Chondrocyte (in vitro differentiated cells): Measurements from ENCODE around the gene SFMBT2. TPM values are rescaled to one million over a fixed set of nuclear protein-coding genes. Genes with fewer than 3 reads are reported as not detected.

Experiments used
- DNase-seq: peaks from one replicate; pipeline ENCODE4 v3.0.0; 2021; ENCODE audit warnings: mixed read lengths, low spot score
- H3K27ac Mint-ChIP-seq: one replicate; pipeline ENCODE4 v1.8.0; 2021; ENCODE audit warnings: mild to moderate bottlenecking, moderate library complexity, mixed read lengths; ENCODE audit not compliant: unreplicated experiment
- H3K27me3 Mint-ChIP-seq: 2 replicates; pipeline ENCODE4 v1.8.0; 2021; ENCODE audit warnings: low read depth, mixed read lengths
- H3K36me3 Mint-ChIP-seq: 2 replicates; pipeline ENCODE4 v1.8.0; 2021; ENCODE audit warnings: low read depth, mixed read lengths
- H3K4me1 Mint-ChIP-seq: 2 replicates; pipeline ENCODE4 v1.8.0; 2021; ENCODE audit warnings: low read depth, mild to moderate bottlenecking, mixed read lengths
- H3K4me3 Mint-ChIP-seq: one replicate; pipeline ENCODE4 v1.8.0; 2021; ENCODE audit warnings: mild to moderate bottlenecking, moderate library complexity, mixed read lengths; ENCODE audit not compliant: unreplicated experiment
- H3K9me3 Mint-ChIP-seq: 2 replicates; pipeline ENCODE4 v1.8.0; 2021; ENCODE audit warnings: low read depth, mixed read lengths
- total RNA-seq: library from RNA; stranded (reverse); gene quantifications from 3 replicates; pipeline ENCODE4 v1.2.1, GENCODE V29; 2021
- TF ChIP-seq, protein P1 (sequence below): fragments of 200-600 bp; sonication (generic); IDR thresholded peaks from 2 replicates; pipeline ENCODE4 v1.5.0; 2021; ENCODE audit warnings: antibody characterized with exemption, mild to moderate bottlenecking, moderate library complexity

The SFMBT2 gene
- total RNA-seq, 1 donor from 2014 or later, result 1.9 TPM

GRCh38 chr10:7165500-7166177, 245.2 kb downstream of the SFMBT2 start:
- no peaks in the 10 kb centered on the region for H3K27me3 Mint-ChIP-seq
- H3K27ac Mint-ChIP-seq, result no peak overlapping the region
- no peaks in the 10 kb centered on the region for H3K4me1 Mint-ChIP-seq
- no peaks in the 10 kb centered on the region for H3K36me3 Mint-ChIP-seq
- TF ChIP-seq, protein P1, sequence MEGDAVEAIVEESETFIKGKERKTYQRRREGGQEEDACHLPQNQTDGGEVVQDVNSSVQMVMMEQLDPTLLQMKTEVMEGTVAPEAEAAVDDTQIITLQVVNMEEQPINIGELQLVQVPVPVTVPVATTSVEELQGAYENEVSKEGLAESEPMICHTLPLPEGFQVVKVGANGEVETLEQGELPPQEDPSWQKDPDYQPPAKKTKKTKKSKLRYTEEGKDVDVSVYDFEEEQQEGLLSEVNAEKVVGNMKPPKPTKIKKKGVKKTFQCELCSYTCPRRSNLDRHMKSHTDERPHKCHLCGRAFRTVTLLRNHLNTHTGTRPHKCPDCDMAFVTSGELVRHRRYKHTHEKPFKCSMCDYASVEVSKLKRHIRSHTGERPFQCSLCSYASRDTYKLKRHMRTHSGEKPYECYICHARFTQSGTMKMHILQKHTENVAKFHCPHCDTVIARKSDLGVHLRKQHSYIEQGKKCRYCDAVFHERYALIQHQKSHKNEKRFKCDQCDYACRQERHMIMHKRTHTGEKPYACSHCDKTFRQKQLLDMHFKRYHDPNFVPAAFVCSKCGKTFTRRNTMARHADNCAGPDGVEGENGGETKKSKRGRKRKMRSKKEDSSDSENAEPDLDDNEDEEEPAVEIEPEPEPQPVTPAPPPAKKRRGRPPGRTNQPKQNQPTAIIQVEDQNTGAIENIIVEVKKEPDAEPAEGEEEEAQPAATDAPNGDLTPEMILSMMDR, result no peak
- no peaks in the 10 kb centered on the region for H3K9me3 Mint-ChIP-seq
- no peak for DNase-seq
- H3K4me3 Mint-ChIP-seq, result no peak overlapping the region

- DNase-seq, result no peak
- H3K27ac Mint-ChIP-seq, result no peak overlapping the region
- TF ChIP-seq, protein P1, result no peak
- H3K27me3 Mint-ChIP-seq, result no peaks in the 10 kb centered on the region
- H3K9me3 Mint-ChIP-seq, result no peaks in the 10 kb centered on the region
- no peaks in the 10 kb centered on the region for H3K4me1 Mint-ChIP-seq
- peaks cover 4% of the 10 kb centered on the region for H3K36me3 Mint-ChIP-seq
- no peak overlapping the region for H3K4me3 Mint-ChIP-seq
Observed at GRCh38 chr10:7164955-7165354, 245.9 kb downstream of the SFMBT2 start.

- H3K27me3 Mint-ChIP-seq, result no peaks in the 10 kb centered on the region
- TF ChIP-seq, protein P1, result no peak
- H3K27ac Mint-ChIP-seq, result no peak overlapping the region
- peaks cover 4% of the 10 kb centered on the region for H3K36me3 Mint-ChIP-seq
- no peak overlapping the region for H3K4me3 Mint-ChIP-seq
- H3K4me1 Mint-ChIP-seq, result no peaks in the 10 kb centered on the region
- no peak for DNase-seq
- H3K9me3 Mint-ChIP-seq, result no peaks in the 10 kb centered on the region
Observed at GRCh38 chr10:7162331-7162730, 248.5 kb downstream of the SFMBT2 start.

DNA sequence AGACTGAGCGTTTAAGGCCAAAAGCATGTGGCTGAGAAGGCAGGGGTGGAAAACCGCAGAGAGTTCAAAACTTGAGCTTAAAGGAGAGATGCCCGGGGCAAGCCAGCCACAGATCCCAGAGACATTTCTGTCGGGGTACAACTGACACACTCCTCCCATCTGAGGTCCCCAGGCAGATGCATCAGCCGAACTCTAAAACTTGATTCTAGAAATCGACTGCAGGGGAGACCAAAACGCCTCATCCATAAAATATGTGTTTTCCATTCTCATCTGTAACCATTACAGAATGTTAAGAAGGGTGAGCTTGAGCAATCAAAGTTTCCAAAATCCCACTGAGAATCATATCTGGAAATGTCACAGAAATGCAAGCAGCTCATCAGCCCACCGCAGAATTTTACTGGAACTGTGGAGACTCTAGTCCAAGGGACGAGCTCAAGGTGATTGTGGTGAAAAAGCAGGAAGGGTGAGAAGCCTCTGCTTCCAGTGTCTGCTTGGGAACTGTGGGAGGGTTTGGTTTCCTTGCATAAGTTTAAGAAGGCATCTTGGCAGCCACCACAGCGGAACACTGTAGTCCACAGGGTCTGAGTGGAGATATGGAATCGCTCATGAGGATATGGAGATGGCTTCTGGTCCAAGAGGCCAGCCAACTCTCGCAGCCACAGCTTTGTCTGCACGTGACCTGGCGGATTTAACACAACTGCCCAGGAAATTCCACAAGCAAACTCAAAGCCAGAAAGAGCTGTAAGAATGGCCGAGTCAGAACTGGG, 249.2 kb downstream of the SFMBT2 start:
- no peak overlapping the region for H3K4me3 Mint-ChIP-seq
- H3K27ac Mint-ChIP-seq, result no peak overlapping the region
- no peaks in the 10 kb centered on the region for H3K4me1 Mint-ChIP-seq
- no peak for DNase-seq
- TF ChIP-seq, protein P1, result no peak
- H3K36me3 Mint-ChIP-seq, result peaks cover 4% of the 10 kb centered on the region
- H3K27me3 Mint-ChIP-seq, result no peaks in the 10 kb centered on the region
- H3K9me3 Mint-ChIP-seq, result no peaks in the 10 kb centered on the region

DNA sequence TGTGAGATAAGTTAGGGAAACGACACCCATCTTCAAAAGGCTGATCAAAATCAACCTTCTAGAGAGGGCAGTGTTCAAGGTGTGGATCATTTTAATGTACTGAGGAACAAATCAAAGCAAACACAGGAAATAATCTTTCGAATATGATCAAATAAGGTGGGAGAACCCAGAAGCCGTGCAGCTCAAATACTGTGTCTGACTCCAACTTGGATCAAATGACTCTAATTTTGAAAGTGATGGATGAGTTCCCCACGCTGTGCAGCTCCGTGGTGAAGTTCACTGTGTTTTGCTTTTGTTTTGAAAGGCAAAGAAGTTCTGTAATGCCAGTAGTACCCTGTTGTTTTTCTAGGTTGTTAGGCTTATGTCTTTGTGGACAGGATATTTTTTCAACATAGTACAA, 250.9 kb downstream of the SFMBT2 start:
- Mint-ChIP-seq H3K4me1 (no peaks in the 10 kb centered on the region), H3K9me3 (no peaks in the 10 kb centered on the region), H3K36me3 (peaks cover 4% of the 10 kb centered on the region), H3K27ac (no peak overlapping the region), H3K4me3 (no peak overlapping the region), H3K27me3 (no peaks in the 10 kb centered on the region)
- DNase-seq, result no peak
- TF ChIP-seq, protein P1, result no peak
